HPDE6-E6E7 (cell line): ENCODE results near the gene PRXL2A.

Experiments used
- DNase-seq: peaks from one replicate; pipeline ENCODE4 v3.0.0; 2011; ENCODE audit warnings: missing footprints; ENCODE audit errors: extremely low spot score

PRXL2A gene

DNA sequence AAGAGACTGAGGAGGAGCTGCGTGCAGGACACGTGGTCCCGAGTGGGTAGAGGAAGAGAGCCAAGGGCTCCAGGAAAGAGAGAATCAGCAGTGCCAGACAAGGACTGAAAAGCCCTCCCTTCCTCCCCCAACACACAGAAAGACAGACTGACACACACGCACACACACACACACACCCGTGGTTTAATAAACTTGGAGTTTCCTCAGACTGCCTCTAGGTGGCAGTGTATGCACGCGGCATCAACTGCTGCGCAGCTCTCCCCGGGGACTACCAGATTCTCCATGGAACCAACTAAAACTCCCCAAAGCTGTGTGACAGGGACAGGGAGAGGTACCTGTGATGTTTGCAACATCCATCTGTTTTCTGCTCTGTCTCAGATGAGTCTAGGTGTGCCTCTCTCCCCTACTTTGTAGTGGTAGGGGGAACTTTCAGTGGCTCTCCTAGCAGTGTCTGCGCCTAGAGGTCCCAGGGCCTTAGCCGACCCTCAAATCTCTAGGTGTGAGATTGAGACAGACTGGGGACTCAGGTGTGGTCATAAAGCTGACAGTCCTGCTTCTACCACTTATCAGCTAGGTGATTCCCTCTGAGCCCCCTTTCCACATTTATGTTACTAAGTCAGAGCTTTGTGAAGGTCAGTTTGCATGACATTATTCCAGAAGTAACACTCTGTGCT lies 36.4 kb downstream of the PRXL2A start:
- peak; percentile 74 for DNase-seq

DNA sequence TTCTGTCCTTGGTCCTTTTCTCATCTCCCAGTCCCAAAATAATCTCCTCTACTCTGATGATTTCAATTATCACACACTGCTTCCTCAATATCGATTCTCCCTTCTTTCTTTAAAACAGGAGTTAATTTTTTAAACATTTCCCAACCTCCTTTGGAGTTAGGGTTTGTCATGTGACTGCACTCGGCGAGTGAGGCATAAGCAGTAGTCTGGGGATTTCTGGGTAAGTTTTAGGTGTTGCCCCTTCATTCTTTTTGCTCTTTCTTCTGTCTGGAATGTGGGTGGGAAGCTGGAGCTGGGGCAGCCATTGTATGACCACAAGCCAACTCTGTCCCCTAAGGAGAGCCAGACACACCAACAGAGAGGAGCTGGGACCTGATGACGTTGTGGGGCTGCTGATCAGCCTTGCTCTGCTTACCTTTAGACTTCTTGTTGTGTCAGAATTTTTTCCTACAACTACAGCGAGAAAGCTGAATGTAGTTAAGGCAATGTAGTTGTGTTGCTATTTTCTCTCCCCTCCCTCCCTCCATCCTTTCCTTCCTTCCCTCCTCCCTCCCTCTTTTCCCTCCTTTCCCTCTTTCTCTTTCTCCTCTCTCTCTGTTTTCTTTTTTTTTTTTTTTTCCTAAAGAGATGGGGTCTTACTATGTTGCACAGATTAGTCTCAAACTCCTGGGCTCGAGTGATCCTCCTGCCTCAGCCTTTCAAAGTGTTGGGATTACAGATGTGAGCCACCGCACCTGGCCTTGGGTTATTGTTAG lies 39.3 kb downstream of the PRXL2A start:
- no peak for DNase-seq

- DNase-seq, result no peak
Observed at GRCh38 chr10:80448209-80448942, 40.0 kb downstream of the PRXL2A start.

GRCh38 chr10:80449520-80449919 lies 41.2 kb downstream of the PRXL2A start:
- DNase-seq, result no peak

GRCh38 chr10:80451132-80451531 lies 42.8 kb downstream of the PRXL2A start:
- no peak for DNase-seq

DNA sequence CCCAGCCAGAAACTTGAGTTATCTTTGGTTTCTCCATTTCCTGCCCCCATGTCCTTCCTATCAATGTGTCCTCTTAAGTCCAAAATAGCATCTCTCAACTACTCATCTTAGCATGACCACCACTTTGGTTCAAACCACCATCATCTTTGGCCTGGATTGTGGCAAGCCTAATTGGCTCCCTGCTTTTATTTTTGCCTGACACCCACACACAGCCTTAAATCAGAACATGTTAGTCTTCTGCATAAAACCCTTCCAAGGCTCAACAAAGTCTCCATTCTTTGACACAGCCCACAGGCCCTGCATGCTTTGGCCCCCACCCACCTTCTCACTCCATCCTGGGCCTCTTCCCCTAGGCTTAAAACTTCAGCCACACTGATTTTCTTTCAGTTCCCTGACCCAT lies 43.7 kb downstream of the PRXL2A start:
- DNase-seq, result no peak

- DNase-seq, result no peak
Observed at GRCh38 chr10:80452640-80453039, 44.3 kb downstream of the PRXL2A start.

GRCh38 chr10:80453056-80453841 lies 44.9 kb downstream of the PRXL2A start:
- DNase-seq, result no peak

GRCh38 chr10:80453842-80454512 lies 45.6 kb downstream of the PRXL2A start, which contains the start of gene TSPAN14:
TSS of gene TSPAN14 (plus strand) at chr10:80454310. CDS start at chr10:80489234, 34,924 bp downstream.
- no peak for DNase-seq

- DNase-seq, result no peak
Observed at GRCh38 chr10:80454513-80455460, 46.4 kb downstream of the PRXL2A start.

GRCh38 chr10:80455461-80456349 lies 47.4 kb downstream of the PRXL2A start:
- no peak for DNase-seq

DNA sequence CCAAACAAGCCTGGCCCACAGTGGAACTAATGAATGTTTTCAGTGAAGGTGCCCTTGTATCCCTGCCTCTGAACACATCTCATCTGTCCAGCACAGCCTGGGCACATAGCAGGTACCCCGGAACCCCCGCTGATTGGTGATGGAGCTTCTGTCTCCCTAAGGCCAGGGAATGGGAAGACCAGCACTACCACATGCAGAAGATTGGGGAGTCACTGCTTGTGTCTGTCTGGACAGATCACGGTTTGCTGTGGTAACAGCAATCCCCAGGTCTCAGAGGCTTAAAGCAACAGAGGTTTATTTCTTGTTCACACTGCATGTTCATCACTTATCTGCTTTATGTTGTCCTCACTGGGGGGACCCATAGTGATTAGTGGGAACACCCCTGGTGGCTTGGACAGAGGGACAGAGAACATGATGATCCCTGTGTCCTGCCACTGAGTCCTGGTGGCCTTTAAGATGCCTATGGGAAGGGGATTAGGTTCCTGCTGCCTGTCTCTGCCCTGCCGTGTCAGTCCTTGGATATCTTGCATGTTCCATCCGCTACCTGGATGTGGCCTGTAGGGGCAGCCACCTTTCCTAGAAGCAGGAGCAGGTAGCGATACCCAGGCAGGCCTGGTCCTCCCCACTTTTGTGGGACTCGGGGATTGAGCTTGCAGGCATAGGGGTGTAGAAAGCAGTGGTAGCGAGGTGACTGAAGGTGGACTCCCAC lies 49.4 kb downstream of the PRXL2A start:
- no peak for DNase-seq

DNA sequence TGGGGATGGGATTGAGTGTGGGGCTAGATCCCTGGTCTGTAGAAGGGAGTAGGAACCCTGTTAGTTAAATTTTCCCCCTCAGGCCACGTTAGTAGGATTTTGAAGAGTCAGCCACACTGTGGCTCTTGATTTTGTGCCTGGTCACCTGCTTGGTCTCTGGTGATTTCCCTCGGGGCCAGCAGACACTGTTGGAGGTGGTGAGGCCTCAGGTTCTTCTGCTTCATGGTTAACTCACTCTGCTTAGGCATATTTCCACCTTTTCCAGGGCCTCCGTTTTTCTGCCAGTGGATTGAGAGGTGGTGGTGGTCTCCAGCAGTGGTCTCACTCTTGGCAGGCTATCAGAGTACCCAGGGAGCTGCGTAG lies 49.9 kb downstream of the PRXL2A start:
- no peak for DNase-seq

DNA sequence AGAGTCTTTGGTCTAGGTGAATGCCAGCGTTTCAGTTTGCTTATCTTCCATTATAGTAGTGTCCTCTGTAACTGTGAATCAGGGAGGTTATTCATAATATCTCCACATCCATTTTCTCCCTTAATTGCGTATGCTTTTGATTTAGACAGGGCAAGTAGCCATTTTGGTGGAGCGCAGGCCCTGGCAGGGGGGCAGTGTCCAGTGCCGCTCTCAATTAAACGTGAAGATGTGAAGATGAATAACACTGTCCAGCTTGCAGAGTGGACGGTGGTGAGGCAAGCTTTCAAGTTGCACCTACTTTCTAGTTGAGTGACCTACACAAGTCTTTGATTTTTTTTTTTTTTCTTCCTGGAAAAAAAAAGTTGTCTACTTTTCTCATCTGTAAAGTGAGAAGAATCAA lies 50.3 kb downstream of the PRXL2A start:
- DNase-seq, result no peak

- no peak for DNase-seq
Observed at GRCh38 chr10:80459047-80459865, 50.9 kb downstream of the PRXL2A start.

GRCh38 chr10:80460399-80461207 lies 52.3 kb downstream of the PRXL2A start:
- peak; percentile 90 for DNase-seq
